Esophagus squamous epithelium (tissue), 4 donors: ENCODE data around the gene CTSD.

ENCODE experiments used
- CTCF ChIP-seq, 6 experiments: fragments of 450-650 bp in 4 of 6; fragments of 200-600 bp in 2 of 6; sonication (generic) in 2 of 6; IDR thresholded peaks; one replicate each; pipeline ENCODE4 v1.5.1; 2016 to 2019; ENCODE audit warnings: antibody characterized with exemption in 6 of 6, mild to moderate bottlenecking in 4 of 6, moderate library complexity in 4 of 6
- POLR2A ChIP-seq, 4 donors: fragments of 450-650 bp; IDR thresholded peaks; one replicate each; pipeline ENCODE4 v1.6.1; 2017; ENCODE audit warnings: antibody characterized with exemption in 4 of 4, mild to moderate bottlenecking in 4 of 4, moderate library complexity in 3 of 4

GRCh38 chr11:1743585-1744136 is 20.1 kb downstream of the CTSD start:
- TF ChIP-seq POLR2A (IDR thresholded peaks at IDR 0.05) = no peak
- TF ChIP-seq CTCF (IDR thresholded peaks at IDR 0.05) = no peak
